H9 (cell line): Measurements from ENCODE around the gene OPRD1. TPM values are rescaled to one million over a fixed set of nuclear protein-coding genes. Genes with fewer than 3 reads are reported as not detected.

Experiments
- DNase-seq: peaks from one replicate; pipeline ENCODE4 v3.0.0-alpha.2; 2017
- H2AFZ ChIP-seq: one replicate; pipeline ENCODE4 v1.6.1; 2013; ENCODE audit warnings: mild to moderate bottlenecking, low read length, control low read depth, moderate library complexity
- H2AK5ac ChIP-seq: 2 replicates; pipeline ENCODE4 v1.6.1; 2013; ENCODE audit warnings: low read length, control low read depth, mixed read lengths; ENCODE audit not compliant: insufficient read length
- H2BK120ac ChIP-seq: one replicate; pipeline ENCODE4 v1.6.1; 2013; ENCODE audit warnings: low read depth, mild to moderate bottlenecking, low read length, control low read depth, inconsistent platforms; ENCODE audit not compliant: poor library complexity, severe bottlenecking
- H2BK12ac ChIP-seq: 2 replicates; pipeline ENCODE4 v1.6.1; 2013; ENCODE audit warnings: low read length, control low read depth, mixed read lengths, low read depth; ENCODE audit not compliant: insufficient read length
- H2BK15ac ChIP-seq: 2 replicates; pipeline ENCODE4 v1.6.1; 2013; ENCODE audit warnings: low read depth, low read length, control low read depth
- H2BK20ac ChIP-seq: one replicate; pipeline ENCODE4 v1.6.1; 2013; ENCODE audit warnings: low read depth, mild to moderate bottlenecking, low read length, control low read depth, inconsistent platforms; ENCODE audit not compliant: poor library complexity, severe bottlenecking
- H2BK5ac ChIP-seq: 2 replicates; pipeline ENCODE4 v1.6.1; 2013; ENCODE audit warnings: low read length, control low read depth, mixed read lengths; ENCODE audit not compliant: insufficient read length
- H3K14ac ChIP-seq: 2 replicates; pipeline ENCODE4 v1.6.1; 2013; ENCODE audit warnings: low read length, control low read depth; ENCODE audit not compliant: insufficient read depth
- H3K18ac ChIP-seq: 2 replicates; pipeline ENCODE4 v1.6.1; 2013; ENCODE audit warnings: low read depth, mild to moderate bottlenecking, mixed read lengths, low read length, control low read depth; ENCODE audit not compliant: insufficient read length
- H3K23ac ChIP-seq: 2 replicates; pipeline ENCODE4 v1.6.1; 2013; ENCODE audit warnings: low read length, control low read depth, mixed read lengths, low read depth; ENCODE audit not compliant: insufficient read length
- H3K23me2 ChIP-seq: 2 replicates; pipeline ENCODE4 v1.6.1; 2013; ENCODE audit warnings: low read depth, mild to moderate bottlenecking, mixed read lengths, low read length, control low read depth; ENCODE audit not compliant: insufficient read length, poor library complexity, severe bottlenecking
- H3K27ac ChIP-seq: 2 replicates; pipeline ENCODE4 v1.5.1; 2013; ENCODE audit warnings: low read length, control low read depth, mixed read lengths, low read depth; ENCODE audit not compliant: insufficient read length
- H3K27me3 ChIP-seq: 2 replicates; pipeline ENCODE4 v1.6.1; 2013; ENCODE audit warnings: low read length, control low read depth, inconsistent platforms; ENCODE audit not compliant: insufficient read depth
- H3K4ac ChIP-seq: 2 replicates; pipeline ENCODE4 v1.6.1; 2013; ENCODE audit warnings: low read depth, mild to moderate bottlenecking, control low read depth, inconsistent platforms, low read length, moderate library complexity
- H3K4me1 ChIP-seq: 2 replicates; pipeline ENCODE4 v1.6.1; 2013; ENCODE audit warnings: low read length, control low read depth, inconsistent platforms; ENCODE audit not compliant: insufficient read depth
- H3K4me2 ChIP-seq: 2 replicates; pipeline ENCODE4 v1.6.1; 2013; ENCODE audit warnings: low read length, control low read depth, mixed read lengths; ENCODE audit not compliant: insufficient read length, insufficient read depth
- H3K56ac ChIP-seq: 2 replicates; pipeline ENCODE4 v1.6.1; 2013; ENCODE audit warnings: low read depth, mild to moderate bottlenecking, mixed read lengths, low read length, control low read depth; ENCODE audit not compliant: insufficient read length
- H3K79me1 ChIP-seq: 2 replicates; pipeline ENCODE4 v1.6.1; 2013; ENCODE audit warnings: low read depth, mild to moderate bottlenecking, moderate library complexity, low read length, control low read depth, inconsistent platforms; ENCODE audit not compliant: insufficient read depth, poor library complexity, severe bottlenecking
- H3K79me2 ChIP-seq: 2 replicates; pipeline ENCODE4 v1.6.1; 2013; ENCODE audit warnings: low read length, control low read depth, inconsistent platforms; ENCODE audit not compliant: insufficient read depth
- H3K9ac ChIP-seq: 2 replicates; pipeline ENCODE4 v1.6.1; 2013; ENCODE audit warnings: low read length, control low read depth, mixed read lengths; ENCODE audit not compliant: insufficient read length; ENCODE audit errors: extremely low read depth
- H3K9me3 ChIP-seq: one replicate; pipeline ENCODE4 v1.6.1; 2013; ENCODE audit warnings: low read depth, low read length, inconsistent platforms; ENCODE audit not compliant: control insufficient read depth
- H3T11ph ChIP-seq: one replicate; pipeline ENCODE4 v1.6.1; 2013; ENCODE audit warnings: mild to moderate bottlenecking, low read length, control low read depth, inconsistent platforms
- H4K20me1 ChIP-seq: one replicate; pipeline ENCODE4 v1.6.1; 2013; ENCODE audit not compliant: control insufficient read depth, insufficient read length, insufficient read depth
- H4K5ac ChIP-seq: 2 replicates; pipeline ENCODE4 v1.6.1; 2013; ENCODE audit warnings: low read depth, mild to moderate bottlenecking, mixed read lengths, low read length, control low read depth; ENCODE audit not compliant: insufficient read length
- H4K8ac ChIP-seq: replicated peaks from 2 replicates; pipeline ENCODE4 v1.6.1; 2013; ENCODE audit warnings: low read length, control low read depth, mixed read lengths, low read depth; ENCODE audit not compliant: insufficient read length
- H4K91ac ChIP-seq: 2 replicates; pipeline ENCODE4 v1.6.1; 2013; ENCODE audit warnings: low read depth, mild to moderate bottlenecking, moderate library complexity, mixed read lengths, low read length, control low read depth; ENCODE audit not compliant: insufficient read length
- H3K27ac Mint-ChIP-seq, 3 experiments: 2 replicates in 2 of 3; 3 replicates in 1 of 3; pipeline ENCODE4 v1.8.0; 2020 to 2021; ENCODE audit warnings: mixed read lengths in 3 of 3, mild to moderate bottlenecking in 1 of 3, moderate library complexity in 1 of 3
- H3K27me3 Mint-ChIP-seq: 2 replicates; pipeline ENCODE4 v1.8.0; 2021; ENCODE audit warnings: low read depth, mild to moderate bottlenecking, moderate library complexity, mixed read lengths
- H3K36me3 Mint-ChIP-seq, 3 experiments: 2 replicates in 2 of 3; 3 replicates in 1 of 3; pipeline ENCODE4 v1.8.0; 2020 to 2021; ENCODE audit warnings: low read depth in 3 of 3, mixed read lengths in 3 of 3; ENCODE audit not compliant: insufficient read depth in 1 of 3
- H3K4me1 Mint-ChIP-seq, 2 experiments: 2 replicates each; pipeline ENCODE4 v1.8.0; 2020; ENCODE audit warnings: mixed read lengths in 2 of 2
- H3K4me3 Mint-ChIP-seq, 2 experiments: 2 replicates in 1 of 2; 3 replicates in 1 of 2; pipeline ENCODE4 v1.8.0; 2020 to 2021; ENCODE audit warnings: mild to moderate bottlenecking in 2 of 2, mixed read lengths in 2 of 2, moderate library complexity in 1 of 2
- H3K9me3 Mint-ChIP-seq, 2 experiments: 2 replicates in 1 of 2; 3 replicates in 1 of 2; pipeline ENCODE4 v1.8.0; 2020; ENCODE audit warnings: mild to moderate bottlenecking in 2 of 2, mixed read lengths in 2 of 2, moderate library complexity in 1 of 2
- CTCF ChIP-seq: fragments of 200-600 bp; sonication (generic); conservative IDR thresholded peaks from 3 replicates; pipeline ENCODE4 v1.8.0; 2021; ENCODE audit warnings: antibody characterized with exemption, mild to moderate bottlenecking
- total RNA-seq: library from RNA; stranded (reverse); gene quantifications from 2 replicates; pipeline ENCODE4 v1.2.1, GENCODE V29; 2021

Gene OPRD1
- total RNA-seq, 1 experiment from 2014 or later = 1.8 TPM

GRCh38 chr1:28819020-28819419 lies 7.0 kb downstream of the OPRD1 start:
- H3K4me1 Mint-ChIP-seq = peaks cover 14 to 24% of the 10 kb centered on the region in 2 experiments
- Histone ChIP-seq H3K4me2 (no peak overlapping the region), H3K9me3 (no peaks in the 10 kb centered on the region), H2BK15ac (no peak overlapping the region), H3K79me1 (no peaks in the 10 kb centered on the region), H3K27me3 (no peaks in the 10 kb centered on the region), H3K14ac (no peak overlapping the region), H3K56ac (no peak overlapping the region), H3K23ac (no peak overlapping the region), H2BK12ac (no peak overlapping the region), H3K23me2 (no peaks in the 10 kb centered on the region), H3T11ph (no peak overlapping the region), H3K4me1 (no peaks in the 10 kb centered on the region), H3K18ac (no peak overlapping the region), H3K79me2 (no peaks in the 10 kb centered on the region), H3K4ac (no peak overlapping the region), H2BK120ac (no peak overlapping the region), H4K91ac (no peak overlapping the region), H2BK20ac (no peak overlapping the region), H3K9ac (no peak overlapping the region), H2BK5ac (no peak overlapping the region), H3K27ac (no peak overlapping the region), H4K8ac (no peak overlapping the region), H2AK5ac (no peak overlapping the region), H2AFZ (no peak overlapping the region), H4K20me1 (no peaks in the 10 kb centered on the region), H4K5ac (no peak overlapping the region)
- no peaks in the 10 kb centered on the region for H3K9me3 Mint-ChIP-seq
- H3K27me3 Mint-ChIP-seq = peaks cover 17% of the 10 kb centered on the region
- DNase-seq = no peak
- H3K36me3 Mint-ChIP-seq = no peaks in the 10 kb centered on the region
- TF ChIP-seq CTCF = no peak
- H3K4me3 Mint-ChIP-seq = no peak overlapping the region
- H3K27ac Mint-ChIP-seq = no peak overlapping the region
